RWPE2 (cell line): ENCODE measurements around the gene URB1.
A peak's percentile ranks its signal among the peaks of the same experiment; 100 is the strongest.

ENCODE experiments used
- ATAC-seq: fragments of 200-7000 bp; cut with Tn5 transposase; 3 replicates; pipeline ENCODE4 v1.9.1; 2021; ENCODE audit warnings: low read depth
- DNase-seq: peaks from one replicate; pipeline ENCODE4 v3.0.0-alpha.2; 2020; ENCODE audit warnings: low spot score
- H3K27ac ChIP-seq: fragments of 450-650 bp; 2 replicates; pipeline ENCODE4 v1.5.1; 2017; ENCODE audit warnings: mild to moderate bottlenecking; ENCODE audit not compliant: poor library complexity, severe bottlenecking
- H3K27me3 ChIP-seq: fragments of 250-450 bp; sonication (Bioruptor Pico); 2 replicates; pipeline ENCODE4 v1.5.1; 2021; ENCODE audit warnings: mild to moderate bottlenecking, moderate library complexity; ENCODE audit not compliant: insufficient read depth, poor library complexity, severe bottlenecking
- H3K36me3 ChIP-seq: fragments of 250-450 bp; sonication (Bioruptor Pico); 2 replicates; pipeline ENCODE4 v1.5.1; 2020; ENCODE audit warnings: low read depth, mild to moderate bottlenecking, moderate library complexity
- H3K4me1 ChIP-seq: fragments of 250-450 bp; sonication (Bioruptor Pico); 2 replicates; pipeline ENCODE4 v1.5.1; 2021; ENCODE audit warnings: mild to moderate bottlenecking, moderate library complexity; ENCODE audit not compliant: insufficient read depth, poor library complexity, severe bottlenecking
- H3K4me3 ChIP-seq: fragments of 250-450 bp; sonication (Bioruptor Pico); 2 replicates; pipeline ENCODE4 v1.5.1; 2021; ENCODE audit warnings: mild to moderate bottlenecking, moderate library complexity; ENCODE audit not compliant: severe bottlenecking
- H3K9me3 ChIP-seq: fragments of 250-450 bp; sonication (Bioruptor Pico); 2 replicates; pipeline ENCODE4 v1.5.1; 2021; ENCODE audit warnings: mild to moderate bottlenecking, moderate library complexity; ENCODE audit not compliant: severe bottlenecking
- CTCF ChIP-seq: fragments of 450-650 bp; IDR thresholded peaks from one replicate; pipeline ENCODE4 v1.5.1; 2017; ENCODE audit warnings: mild to moderate bottlenecking, moderate library complexity; ENCODE audit not compliant: poor library complexity, severe bottlenecking

The URB1 gene

DNA sequence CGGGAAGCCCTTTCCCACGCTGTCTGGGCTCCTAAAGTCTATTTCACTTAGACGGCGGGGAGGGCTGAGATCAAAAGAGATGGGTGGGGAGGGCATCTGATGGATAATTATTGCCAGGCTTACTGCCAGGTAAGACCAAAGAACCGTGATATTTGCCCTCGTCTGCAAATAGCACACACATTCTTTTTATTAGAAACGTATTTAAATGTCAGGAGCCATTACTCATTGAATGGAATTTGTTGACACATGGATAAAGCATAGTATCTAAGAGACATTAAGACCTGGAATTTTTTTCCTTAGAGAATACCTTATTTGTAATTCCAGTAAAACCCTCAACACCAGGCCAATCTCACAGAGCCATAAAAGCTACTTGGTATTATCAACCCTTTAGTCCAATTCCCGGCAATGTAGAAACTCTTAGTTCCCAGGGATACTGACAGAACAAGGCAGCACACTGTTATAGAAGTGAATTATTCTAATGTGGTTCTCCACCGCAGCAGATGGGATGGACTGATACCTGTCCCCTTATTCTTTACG, 10.6 kb downstream of the URB1 start:
- no peaks in the 10 kb centered on the region for H3K9me3 ChIP-seq
- H3K27me3 ChIP-seq: no peaks in the 10 kb centered on the region
- DNase-seq: no peak
- no peak overlapping the region for H3K4me3 ChIP-seq
- no peak for TF ChIP-seq CTCF
- peaks cover 40% of the 10 kb centered on the region for H3K4me1 ChIP-seq
- peak overlapping the region; percentile 87 for H3K27ac ChIP-seq
- peak; percentile 78 for ATAC-seq
- H3K36me3 ChIP-seq: peaks cover 88% of the 10 kb centered on the region

- Histone ChIP-seq H3K27me3 (no peaks in the 10 kb centered on the region), H3K27ac (peak overlapping the region; percentile 87), H3K4me3 (no peak overlapping the region), H3K4me1 (peaks cover 34% of the 10 kb centered on the region), H3K9me3 (no peaks in the 10 kb centered on the region), H3K36me3 (peaks cover 92% of the 10 kb centered on the region)
- DNase-seq: no peak
- ATAC-seq: no peak
- TF ChIP-seq CTCF: no peak
Measured at GRCh38 chr21:32381571-32381970, 11.2 kb downstream of the URB1 start.

- Histone ChIP-seq H3K36me3 (peaks cover 97% of the 10 kb centered on the region), H3K4me3 (no peak overlapping the region), H3K27ac (peak overlapping the region; percentile 87), H3K4me1 (peaks cover 27% of the 10 kb centered on the region), H3K9me3 (no peaks in the 10 kb centered on the region), H3K27me3 (no peaks in the 10 kb centered on the region)
- ATAC-seq (no peak), DNase-seq (no peak)
- TF ChIP-seq CTCF: no peak
Measured at GRCh38 chr21:32380940-32381339, 11.9 kb downstream of the URB1 start.

- Histone ChIP-seq H3K4me1 (peaks cover 33% of the 10 kb centered on the region), H3K27me3 (no peaks in the 10 kb centered on the region), H3K36me3 (peaks cover 97% of the 10 kb centered on the region), H3K27ac (no peak overlapping the region), H3K4me3 (no peak overlapping the region), H3K9me3 (no peaks in the 10 kb centered on the region)
- ATAC-seq: no peak
- no peak for DNase-seq
- TF ChIP-seq CTCF: no peak
Measured at GRCh38 chr21:32378956-32379355, 13.9 kb downstream of the URB1 start.

- ATAC-seq (no peak), DNase-seq (no peak)
- no peaks in the 10 kb centered on the region for H3K27me3 ChIP-seq
- H3K4me3 ChIP-seq: no peak overlapping the region
- peaks cover 97% of the 10 kb centered on the region for H3K36me3 ChIP-seq
- H3K4me1 ChIP-seq: peaks cover 39% of the 10 kb centered on the region
- no peak overlapping the region for H3K27ac ChIP-seq
- TF ChIP-seq CTCF: no peak
- H3K9me3 ChIP-seq: no peaks in the 10 kb centered on the region
Measured at GRCh38 chr21:32377991-32378390, 14.8 kb downstream of the URB1 start.
